Measurements from ENCODE around the gene CELF3. TPM values are rescaled to one million over a fixed set of nuclear protein-coding genes. Genes with fewer than 3 reads are reported as not detected.

CELF3 gene
- polyA plus RNA-seq, 1 donor (not counting 4 experiments of a cell fraction or from before 2014, with no cell fraction given): not detected

GRCh38 chr1:151728151-151729054 is 11.8 kb upstream of the CELF3 start:
- dilution Hi-C loops (cut with MboI; ENCODE audit: extremely low pct_ligation_motif_present, low sequenced_read_pairs): no loop called here
- H3K4me2 ChIP-seq (ENCODE audit: control insufficient read depth, extremely low read depth, insufficient read depth, low read depth, low read length): no peak overlapping the region

DNA sequence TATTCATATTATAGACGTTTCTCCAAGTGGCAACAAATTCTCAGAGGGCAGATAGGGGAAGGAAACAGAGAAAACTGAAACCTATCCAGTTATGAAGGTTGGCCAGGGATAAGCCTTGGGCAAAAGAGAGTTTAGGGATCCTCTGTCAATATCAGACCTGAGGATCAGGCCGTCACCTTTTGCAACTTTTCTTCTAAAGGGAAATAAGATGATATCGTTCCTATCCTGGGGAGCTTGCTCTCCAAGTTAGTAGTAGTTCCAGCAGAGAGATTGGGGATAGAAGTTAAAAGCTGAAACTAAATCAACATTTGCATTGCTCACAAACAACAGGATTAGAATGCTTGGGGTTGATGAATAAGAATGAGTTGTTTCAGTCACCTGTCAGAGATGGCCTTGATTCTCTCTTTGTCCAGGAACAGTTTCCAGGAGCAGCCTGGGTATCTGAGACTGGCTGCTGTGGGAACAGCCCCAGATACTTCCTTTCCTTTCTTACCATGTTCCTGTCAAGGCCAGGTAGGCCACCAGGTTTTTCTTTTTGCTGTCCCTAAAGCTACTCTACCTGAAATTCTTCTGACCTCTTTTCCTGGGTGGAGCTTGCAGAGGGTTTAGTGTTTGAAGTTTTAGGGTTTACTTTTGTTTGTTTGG is 7.2 kb upstream of the CELF3 start:
- H3K9ac ChIP-seq (ENCODE audit: control insufficient read depth, extremely low read depth, insufficient read depth, low read length): no peak overlapping the region

More at GRCh38 chr1:151728151-151729054, 11.8 kb upstream of the CELF3 start:
- no peaks in the 10 kb centered on the region for H3K79me2 ChIP-seq (ENCODE audit: control insufficient read depth, insufficient read depth, low read length)
- no peak overlapping the region for H3K9ac ChIP-seq (ENCODE audit: control insufficient read depth, extremely low read depth, insufficient read depth, low read length)
- H3K27me3 ChIP-seq (ENCODE audit: control insufficient read depth, extremely low read depth, insufficient read depth, low read length): no peaks in the 10 kb centered on the region
- no peaks in the 10 kb centered on the region for H3K9me1 ChIP-seq (ENCODE audit: control insufficient read depth, extremely low read depth, insufficient read depth, low read length)
- no peak overlapping the region for H3K27ac ChIP-seq (ENCODE audit: control insufficient read depth, insufficient read depth, low read length)
- TF ChIP-seq, protein P1, sequence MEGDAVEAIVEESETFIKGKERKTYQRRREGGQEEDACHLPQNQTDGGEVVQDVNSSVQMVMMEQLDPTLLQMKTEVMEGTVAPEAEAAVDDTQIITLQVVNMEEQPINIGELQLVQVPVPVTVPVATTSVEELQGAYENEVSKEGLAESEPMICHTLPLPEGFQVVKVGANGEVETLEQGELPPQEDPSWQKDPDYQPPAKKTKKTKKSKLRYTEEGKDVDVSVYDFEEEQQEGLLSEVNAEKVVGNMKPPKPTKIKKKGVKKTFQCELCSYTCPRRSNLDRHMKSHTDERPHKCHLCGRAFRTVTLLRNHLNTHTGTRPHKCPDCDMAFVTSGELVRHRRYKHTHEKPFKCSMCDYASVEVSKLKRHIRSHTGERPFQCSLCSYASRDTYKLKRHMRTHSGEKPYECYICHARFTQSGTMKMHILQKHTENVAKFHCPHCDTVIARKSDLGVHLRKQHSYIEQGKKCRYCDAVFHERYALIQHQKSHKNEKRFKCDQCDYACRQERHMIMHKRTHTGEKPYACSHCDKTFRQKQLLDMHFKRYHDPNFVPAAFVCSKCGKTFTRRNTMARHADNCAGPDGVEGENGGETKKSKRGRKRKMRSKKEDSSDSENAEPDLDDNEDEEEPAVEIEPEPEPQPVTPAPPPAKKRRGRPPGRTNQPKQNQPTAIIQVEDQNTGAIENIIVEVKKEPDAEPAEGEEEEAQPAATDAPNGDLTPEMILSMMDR (optimal IDR thresholded peaks at IDR 0.05 in 1 of 3, IDR thresholded peaks at IDR 0.05 in 1 of 3, conservative IDR thresholded peaks at IDR 0.05 in 1 of 3; ENCODE audit: extremely low read depth in 1 of 3, insufficient read depth in 2 of 3, low read length in 3 of 3): no peak
- TF ChIP-seq EZH2 (IDR thresholded peaks at IDR 0.05; ENCODE audit: low read length): no peak
- no peak for DNase-seq (ENCODE audit: low read depth, low spot score)
- FAIRE-seq: no peak
- no peaks in the 10 kb centered on the region for H3K9me3 ChIP-seq (ENCODE audit: control insufficient read depth, low read depth, low read length)
- H3K4me1 ChIP-seq (ENCODE audit: control insufficient read depth, extremely low read depth, insufficient read depth, low read length): no peaks in the 10 kb centered on the region
- H4K20me1 ChIP-seq (ENCODE audit: control insufficient read depth, extremely low read depth, insufficient read depth, low read length): no peaks in the 10 kb centered on the region
- no peaks in the 10 kb centered on the region for H3K36me3 ChIP-seq (ENCODE audit: control insufficient read depth in 2 of 2, extremely low read depth in 1 of 2, insufficient read depth in 2 of 2, low read length in 2 of 2)
- no peak overlapping the region for H3K4me3 ChIP-seq (ENCODE audit: control insufficient read depth in 2 of 3, extremely low read depth in 1 of 3, insufficient read depth in 2 of 3, low read depth in 1 of 3, low read length in 3 of 3)
- no peak overlapping the region for H2AFZ ChIP-seq (ENCODE audit: control insufficient read depth, low read length)

More for the DNA sequence above, 7.2 kb upstream of the CELF3 start:
- no peaks in the 10 kb centered on the region for H3K36me3 ChIP-seq (ENCODE audit: control insufficient read depth in 2 of 2, extremely low read depth in 1 of 2, insufficient read depth in 2 of 2, low read length in 2 of 2)
- H3K9me3 ChIP-seq (ENCODE audit: control insufficient read depth, low read depth, low read length): no peaks in the 10 kb centered on the region
- no peak for DNase-seq (ENCODE audit: low read depth, low spot score)
- H3K27me3 ChIP-seq (ENCODE audit: control insufficient read depth, extremely low read depth, insufficient read depth, low read length): peaks cover 32% of the 10 kb centered on the region
- dilution Hi-C loops (cut with MboI; ENCODE audit: extremely low pct_ligation_motif_present, low sequenced_read_pairs): no loop called here
- H3K4me2 ChIP-seq (ENCODE audit: control insufficient read depth, extremely low read depth, insufficient read depth, low read depth, low read length): no peak overlapping the region
- TF ChIP-seq EZH2 (IDR thresholded peaks at IDR 0.05; ENCODE audit: low read length): no peak
- TF ChIP-seq, protein P1 (optimal IDR thresholded peaks at IDR 0.05 in 1 of 3, IDR thresholded peaks at IDR 0.05 in 1 of 3, conservative IDR thresholded peaks at IDR 0.05 in 1 of 3; ENCODE audit: extremely low read depth in 1 of 3, insufficient read depth in 2 of 3, low read length in 3 of 3): no peak
- H3K79me2 ChIP-seq (ENCODE audit: control insufficient read depth, insufficient read depth, low read length): no peaks in the 10 kb centered on the region
- H2AFZ ChIP-seq (ENCODE audit: control insufficient read depth, low read length): no peak overlapping the region
- no peaks in the 10 kb centered on the region for H4K20me1 ChIP-seq (ENCODE audit: control insufficient read depth, extremely low read depth, insufficient read depth, low read length)
- H3K27ac ChIP-seq (ENCODE audit: control insufficient read depth, insufficient read depth, low read length): no peak overlapping the region
- peaks cover 4% of the 10 kb centered on the region for H3K4me1 ChIP-seq (ENCODE audit: control insufficient read depth, extremely low read depth, insufficient read depth, low read length)
- no peak overlapping the region for H3K4me3 ChIP-seq (ENCODE audit: control insufficient read depth in 2 of 3, extremely low read depth in 1 of 3, insufficient read depth in 2 of 3, low read depth in 1 of 3, low read length in 3 of 3)
- H3K9me1 ChIP-seq (ENCODE audit: control insufficient read depth, extremely low read depth, insufficient read depth, low read length): no peaks in the 10 kb centered on the region
- FAIRE-seq: no peak
